Pancreas (tissue), 10 donors: Measurements from ENCODE around the gene FBXO27. TPM values are rescaled to one million over a fixed set of nuclear protein-coding genes. Genes with fewer than 3 reads are reported as not detected.
"Not testable (repeated sequence)": the region's sequence is repeated elsewhere in the genome, so short reads cannot be mapped to it uniquely, and the experiment has no call there.

Source experiments
- ATAC-seq, 4 donors: fragments of 200-7000 bp; cut with Tn5 transposase; one replicate each; pipeline versions ENCODE4 v1.8.0 to v1.9.1; 2020; ENCODE audit warnings: mild to moderate bottlenecking in 4 of 4, moderate library complexity in 4 of 4
- DNase-seq, 6 donors: peaks; one replicate each; pipeline ENCODE4 v3.0.0-alpha.2; 2020
- FAIRE-seq: peaks from 2 replicates; lab custom pipeline; 2012; peaks lifted over from hg19 to GRCh38; lab: Jason Lieb, UNC
- H3K27ac ChIP-seq, 4 donors: fragments of 200-600 bp; sonication (generic); 1 replicate in 3 of 4; 2 replicates in 1 of 4; pipeline versions ENCODE4 v1.5.0 to v1.8.0; 2020
- H3K27me3 ChIP-seq, 4 donors: fragments of 200-600 bp; one replicate each; pipeline ENCODE4 v1.8.0; 2021
- H3K36me3 ChIP-seq, 3 donors: fragments of 200-600 bp; sonication (generic) in 1 of 3; one replicate each; pipeline versions ENCODE4 v1.5.0 to v1.8.0; 2020 to 2021
- H3K4me1 ChIP-seq, 3 donors: fragments of 200-600 bp; one replicate each; pipeline ENCODE4 v1.8.0; 2021
- H3K4me3 ChIP-seq, 4 donors: fragments of 200-600 bp; sonication (generic) in 2 of 4; one replicate each; pipeline versions ENCODE4 v1.5.0 to v1.8.0; 2020 to 2021
- H3K9me3 ChIP-seq, 4 donors: fragments of 200-600 bp; one replicate each; pipeline ENCODE4 v1.8.0; 2021
- WGBS, 2 donors: extraction: QIAGEN DNeasy Blood & Tissue Kit; methylation state at CpG; one replicate each; pipeline ENCODE4 v1.1.7; 2013; 5-methylcytosine and 5-hydroxymethylcytosine counted together
- intact Hi-C, 3 donors: fragments of 100-400 bp; cut with DNase I; formaldehyde crosslinking; loops; one replicate each; pipeline versions ENCODE4 v1.11.1 to v1.14.2; 2022
- polyA plus RNA-seq, 2 donors: library from polyadenylated mRNA; stranded (reverse); fragments of 200-250 nt; gene quantifications; one replicate each; pipeline ENCODE4 v1.2.3, GENCODE V29; 2013
- total RNA-seq, 6 donors: library from RNA; stranded (reverse); fragmentation: NEBNext Ultra II Directional in 4 of 6; extraction: Animal tissue kit (Norgen Biotek cat#: 25700) in 4 of 6; gene quantifications; one replicate each; pipeline versions ENCODE4 v1.2.1 to v1.2.4, GENCODE V29; 2021 to 2023
- TF ChIP-seq, protein P1 (sequence below), 4 donors: fragments of 200-600 bp; sonication (generic) in 3 of 4; IDR thresholded peaks; one replicate each; pipeline versions ENCODE4 v1.5.0 to v1.8.0; 2021; ENCODE audit warnings: antibody characterized with exemption in 4 of 4
- donor health status: healthy with polysubstance abuse.
- donor health status: DM: no; HTN: no; CAD: no; lungs with moderate emphysema.
- donor health status: DM: no; HTN: no; CAD: no.
- donor health status: control.
- donor health status: control.
- donor health status: Bipolar disorder and iron deficiency.
- donor health status: DM: yes; HTN: yes; CAD: no.
- donor health status: DM: no; HTN: no; CAD: no.
- donor health status: DM: no; HTN: no; CAD: no.
- donor health status: DM: yes; HTN: yes; CAD: no.

The FBXO27 gene
- total and polyA plus RNA-seq, 8 donors, result 1.0 to 5.5 (median 3.8) TPM

DNA sequence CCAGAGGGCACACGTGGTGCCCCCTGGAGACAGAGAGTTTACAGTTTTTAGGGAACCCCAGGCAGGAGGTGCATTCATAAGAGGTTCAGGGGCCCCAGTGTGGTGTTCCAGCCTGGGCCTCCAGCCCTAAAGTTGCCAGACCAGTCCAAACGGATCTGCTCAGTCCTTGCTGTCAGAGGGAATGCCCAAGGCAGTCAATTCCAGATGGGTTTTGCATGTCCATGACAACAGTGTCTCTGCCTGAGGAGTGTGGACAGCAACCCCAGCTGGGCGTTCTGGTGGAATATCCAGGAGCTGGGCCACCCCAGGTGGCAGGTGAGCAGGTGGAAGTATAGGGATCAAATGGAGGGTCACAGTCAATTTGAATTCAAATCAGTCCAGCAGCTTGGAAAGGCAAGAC lies 25.3 kb downstream of the FBXO27 start:
- H3K27me3 ChIP-seq, result no peaks in the 10 kb centered on the region
- no peaks in the 10 kb centered on the region for H3K4me1 ChIP-seq
- DNase-seq (no peak), FAIRE-seq (no peak), ATAC-seq (no peak)
- no peak overlapping the region for H3K27ac ChIP-seq
- intact Hi-C loops, result no loop called here
- no peaks in the 10 kb centered on the region for H3K36me3 ChIP-seq
- H3K4me3 ChIP-seq, result no peak overlapping the region
- H3K9me3 ChIP-seq, result no peaks in the 10 kb centered on the region
- 33 to 42% methylated on average over 3 of the region's 3 CpGs for WGBS, 2 donors
- TF ChIP-seq, protein P1, sequence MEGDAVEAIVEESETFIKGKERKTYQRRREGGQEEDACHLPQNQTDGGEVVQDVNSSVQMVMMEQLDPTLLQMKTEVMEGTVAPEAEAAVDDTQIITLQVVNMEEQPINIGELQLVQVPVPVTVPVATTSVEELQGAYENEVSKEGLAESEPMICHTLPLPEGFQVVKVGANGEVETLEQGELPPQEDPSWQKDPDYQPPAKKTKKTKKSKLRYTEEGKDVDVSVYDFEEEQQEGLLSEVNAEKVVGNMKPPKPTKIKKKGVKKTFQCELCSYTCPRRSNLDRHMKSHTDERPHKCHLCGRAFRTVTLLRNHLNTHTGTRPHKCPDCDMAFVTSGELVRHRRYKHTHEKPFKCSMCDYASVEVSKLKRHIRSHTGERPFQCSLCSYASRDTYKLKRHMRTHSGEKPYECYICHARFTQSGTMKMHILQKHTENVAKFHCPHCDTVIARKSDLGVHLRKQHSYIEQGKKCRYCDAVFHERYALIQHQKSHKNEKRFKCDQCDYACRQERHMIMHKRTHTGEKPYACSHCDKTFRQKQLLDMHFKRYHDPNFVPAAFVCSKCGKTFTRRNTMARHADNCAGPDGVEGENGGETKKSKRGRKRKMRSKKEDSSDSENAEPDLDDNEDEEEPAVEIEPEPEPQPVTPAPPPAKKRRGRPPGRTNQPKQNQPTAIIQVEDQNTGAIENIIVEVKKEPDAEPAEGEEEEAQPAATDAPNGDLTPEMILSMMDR (IDR thresholded peaks at IDR 0.05), result no peak

DNA sequence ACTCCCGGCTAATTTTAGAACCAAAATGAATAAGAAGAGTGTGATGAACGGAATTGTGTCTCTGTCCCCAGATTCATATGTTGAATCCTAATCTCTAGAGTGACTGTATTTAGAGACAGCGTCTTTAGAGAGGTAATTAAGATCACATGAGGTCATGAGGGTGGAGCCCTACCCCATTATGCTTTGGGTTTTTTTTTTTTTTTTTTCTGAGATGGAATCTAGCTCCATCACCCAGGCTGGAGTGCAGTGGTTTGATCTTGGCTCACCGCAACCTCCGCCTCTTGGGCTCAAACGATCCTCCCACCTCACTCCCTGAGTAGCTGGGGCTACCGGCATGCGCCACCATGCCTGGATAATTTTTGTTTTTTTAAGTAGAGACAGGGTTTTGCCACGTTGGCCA lies 27.9 kb downstream of the FBXO27 start:
- Histone ChIP-seq H3K36me3 (no peaks in the 10 kb centered on the region), H3K27ac (no peak overlapping the region), H3K4me1 (no peaks in the 10 kb centered on the region), H3K27me3 (no peaks in the 10 kb centered on the region), H3K4me3 (no peak overlapping the region), H3K9me3 (no peaks in the 10 kb centered on the region)
- WGBS, 2 donors, result 70 to 74% methylated on average over 9 of the region's 9 CpGs
- TF ChIP-seq, protein P1 (IDR thresholded peaks at IDR 0.05), result no peak
- ATAC-seq (no peak), FAIRE-seq (no peak), DNase-seq (no peak)
- intact Hi-C loops, result no loop called here

DNA sequence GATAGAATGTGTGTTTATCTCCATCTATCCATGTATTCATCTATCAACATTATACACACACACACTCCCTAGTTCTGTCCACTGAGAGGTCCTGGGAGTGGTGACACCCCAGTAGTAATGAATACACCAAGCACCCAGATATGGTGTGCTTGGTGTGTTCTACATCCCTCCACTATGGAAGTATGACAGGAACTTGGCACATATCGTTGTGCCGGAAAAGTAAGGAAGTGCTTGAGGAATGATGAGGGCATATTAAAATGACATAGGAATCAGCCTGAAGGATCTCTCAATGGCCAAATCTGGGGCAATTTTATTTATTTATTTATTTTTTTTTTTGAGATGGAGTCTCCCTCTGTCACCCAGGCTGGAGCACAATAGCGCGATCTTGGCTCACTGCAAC lies 28.6 kb downstream of the FBXO27 start:
- H3K4me3 ChIP-seq, result no peak overlapping the region
- H3K27ac ChIP-seq, result no peak overlapping the region
- intact Hi-C loops, result no loop called here
- no peaks in the 10 kb centered on the region for H3K27me3 ChIP-seq
- no peak for FAIRE-seq
- no peaks in the 10 kb centered on the region for H3K36me3 ChIP-seq
- no peak for DNase-seq
- no peak for ATAC-seq
- 82 to 91% methylated on average over 4 of the region's 4 CpGs for WGBS, 2 donors
- H3K9me3 ChIP-seq, result no peaks in the 10 kb centered on the region
- TF ChIP-seq, protein P1 (IDR thresholded peaks at IDR 0.05), result no peak
- no peaks in the 10 kb centered on the region for H3K4me1 ChIP-seq

DNA sequence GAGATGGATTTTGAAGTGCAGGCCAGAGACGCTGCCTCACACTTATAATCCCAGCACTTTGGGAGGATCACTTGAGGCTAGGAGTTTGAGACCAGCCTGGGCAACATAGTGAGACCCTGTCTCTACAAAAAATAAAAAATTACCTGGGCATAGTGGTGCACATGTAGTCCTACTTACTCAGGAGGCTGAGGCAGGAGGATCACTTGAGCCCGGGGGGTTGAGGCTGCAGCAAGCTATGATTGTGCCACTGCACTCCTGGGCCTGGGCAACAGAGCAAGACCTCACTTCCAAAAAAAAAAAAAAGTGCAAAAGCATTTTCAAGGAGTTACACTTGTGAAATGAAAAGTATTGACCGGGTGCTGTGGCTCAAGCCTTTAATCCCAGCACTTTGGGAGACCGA lies 29.2 kb downstream of the FBXO27 start:
- H3K27ac ChIP-seq, result no peak overlapping the region
- 58 to 70% methylated on average over 4 of the region's 4 CpGs for WGBS, 2 donors
- no peaks in the 10 kb centered on the region for H3K36me3 ChIP-seq
- no peak for DNase-seq
- no peak for ATAC-seq
- H3K9me3 ChIP-seq, result no peaks in the 10 kb centered on the region
- FAIRE-seq, result no peak
- intact Hi-C loops, result no loop called here
- H3K4me1 ChIP-seq, result no peaks in the 10 kb centered on the region
- TF ChIP-seq, protein P1 (IDR thresholded peaks at IDR 0.05), result no peak
- no peak overlapping the region for H3K4me3 ChIP-seq
- no peaks in the 10 kb centered on the region for H3K27me3 ChIP-seq

- H3K27me3 ChIP-seq, result no peaks in the 10 kb centered on the region
- DNase-seq (no peak), ATAC-seq (no peak), FAIRE-seq (no peak)
- H3K9me3 ChIP-seq, result no peaks in the 10 kb centered on the region
- no peak overlapping the region for H3K4me3 ChIP-seq
- TF ChIP-seq, protein P1 (IDR thresholded peaks at IDR 0.05), result no peak
- intact Hi-C loops, result no loop called here
- no peak overlapping the region for H3K27ac ChIP-seq
- H3K36me3 ChIP-seq, result no peaks in the 10 kb centered on the region
- H3K4me1 ChIP-seq, result no peaks in the 10 kb centered on the region
- 66 to 75% methylated on average over 4 to 7 of the region's 7 CpGs for WGBS, 2 donors
These were observed 31.3 kb downstream of the FBXO27 start for GRCh38 chr19:39001041-39001440.

GRCh38 chr19:38997576-38997975 lies 34.8 kb downstream of the FBXO27 start:
- FAIRE-seq, H3K9me3 ChIP-seq, ATAC-seq, H3K4me1 ChIP-seq, H3K27ac ChIP-seq, intact Hi-C loops, H3K36me3 ChIP-seq, H3K4me3 ChIP-seq, H3K27me3 ChIP-seq, DNase-seq: not testable (repeated sequence)
- WGBS, 2 donors, result 79 to 81% methylated on average over 3 of the region's 3 CpGs
